OCI-LY7 (cell line): Measurements from ENCODE around the gene TAF9B. TPM values are rescaled to one million over a fixed set of nuclear protein-coding genes. Genes with fewer than 3 reads are reported as not detected.

Source experiments
- BruUV-seq: library from RNA; stranded (reverse); fragments of 400-500 nt; replicated peaks from 2 replicates; lab custom pipeline; 2021; lab: Mats Ljungman, UMichigan
- CTCF ChIA-PET: fragments of 300-600 bp; sonication (Branson Sonifier 250); formaldehyde crosslinking; loops from one replicate; lab custom pipeline; 2022; ENCODE audit warnings: antibody characterized with exemption; ENCODE audit not compliant: unreplicated experiment; lab: Charles Lee
- POLR2A ChIA-PET: fragments of 300-600 bp; sonication (Branson Sonifier 250); formaldehyde crosslinking; loops from one replicate; lab custom pipeline; 2022; ENCODE audit warnings: antibody characterized with exemption; lab: Charles Lee
- DNase-seq: peaks from one replicate; pipeline ENCODE4 v3.0.0-alpha.2; 2015; ENCODE audit warnings: low spot score
- H2AFZ ChIP-seq: fragments of 200-600 bp; sonication (generic), shearing (Covaris generic); 2 replicates; pipeline ENCODE4 v1.6.1; 2014; ENCODE audit warnings: mild to moderate bottlenecking, antibody characterized with exemption, low read length, moderate library complexity
- H3K27ac ChIP-seq: fragments of 200-600 bp; sonication (generic); 2 replicates; pipeline ENCODE4 v1.5.1; 2014; ENCODE audit warnings: mixed run types, low read depth, mild to moderate bottlenecking, moderate library complexity, low read length, inconsistent platforms; ENCODE audit not compliant: poor library complexity, severe bottlenecking
- H3K36me3 ChIP-seq: fragments of 200-600 bp; sonication (generic); 2 replicates; pipeline ENCODE4 v1.6.1; 2014; ENCODE audit warnings: mild to moderate bottlenecking, antibody characterized with exemption, low read length, moderate library complexity, mixed read lengths; ENCODE audit not compliant: insufficient read depth
- H3K4me1 ChIP-seq: fragments of 200-600 bp; sonication (generic); 2 replicates; pipeline ENCODE4 v1.5.1; 2014; ENCODE audit warnings: mild to moderate bottlenecking, low read length; ENCODE audit not compliant: insufficient read depth, poor library complexity, severe bottlenecking
- H3K4me2 ChIP-seq: fragments of 200-600 bp; sonication (generic); 2 replicates; pipeline ENCODE4 v1.6.1; 2014; ENCODE audit warnings: mild to moderate bottlenecking, low read length
- H3K4me3 ChIP-seq: fragments of 200-600 bp; sonication (generic); 2 replicates; pipeline ENCODE4 v1.5.1; 2014; ENCODE audit warnings: mild to moderate bottlenecking, low read depth, low read length; ENCODE audit not compliant: poor library complexity, severe bottlenecking
- H3K79me2 ChIP-seq: fragments of 200-600 bp; sonication (generic); 2 replicates; pipeline ENCODE4 v1.6.1; 2016; ENCODE audit warnings: low read depth, mild to moderate bottlenecking, low read length, moderate library complexity, mixed read lengths; ENCODE audit not compliant: insufficient read depth
- H3K9me2 ChIP-seq: fragments of 200-600 bp; sonication (generic); 2 replicates; pipeline ENCODE4 v1.6.1; 2016; ENCODE audit warnings: mild to moderate bottlenecking, low read length, mixed read lengths; ENCODE audit not compliant: insufficient read depth
- H3K9me3 ChIP-seq: fragments of 200-600 bp; sonication (generic); 2 replicates; pipeline ENCODE4 v1.6.1; 2014; ENCODE audit warnings: mild to moderate bottlenecking, mixed run types, low read length, mixed read lengths
- H4K20me1 ChIP-seq: fragments of 200-600 bp; sonication (generic); 2 replicates; pipeline ENCODE4 v1.6.1; 2014; ENCODE audit warnings: mild to moderate bottlenecking, antibody characterized with exemption, low read length, moderate library complexity, mixed read lengths; ENCODE audit not compliant: insufficient read depth
- EZH2phosphoT487 ChIP-seq: fragments of 200-600 bp; sonication (generic); IDR thresholded peaks from 2 replicates; pipeline ENCODE4 v1.6.1; 2018; ENCODE audit warnings: low read depth, borderline replicate concordance, mild to moderate bottlenecking, mixed run types, antibody characterized with exemption, low read length, moderate library complexity, mixed read lengths
- intact Hi-C: fragments of 100-400 bp; cut with micrococcal nuclease; formaldehyde crosslinking; loops from one replicate; pipeline ENCODE4 v1.10.0; 2022; ENCODE audit not compliant: unreplicated experiment
- total RNA-seq, 2 experiments: library from RNA; depleted of rRNA in 1 of 2; stranded (reverse); fragments of >200 nt in 1 of 2; shearing (Covaris generic) in 1 of 2; gene quantifications; 2 replicates each; pipeline ENCODE4 v1.2.3, GENCODE V29; 2014 to 2022
- TF ChIP-seq, protein P1 (sequence below): fragments of 200-600 bp; sonication (generic); conservative IDR thresholded peaks from 2 replicates; pipeline ENCODE4 v1.5.1; 2014; ENCODE audit warnings: mild to moderate bottlenecking, antibody characterized with exemption, low read length, moderate library complexity, mixed read lengths

The TAF9B gene
- total RNA-seq, 2 experiments from 2014 or later, result 0.93 to 2.4 TPM

DNA sequence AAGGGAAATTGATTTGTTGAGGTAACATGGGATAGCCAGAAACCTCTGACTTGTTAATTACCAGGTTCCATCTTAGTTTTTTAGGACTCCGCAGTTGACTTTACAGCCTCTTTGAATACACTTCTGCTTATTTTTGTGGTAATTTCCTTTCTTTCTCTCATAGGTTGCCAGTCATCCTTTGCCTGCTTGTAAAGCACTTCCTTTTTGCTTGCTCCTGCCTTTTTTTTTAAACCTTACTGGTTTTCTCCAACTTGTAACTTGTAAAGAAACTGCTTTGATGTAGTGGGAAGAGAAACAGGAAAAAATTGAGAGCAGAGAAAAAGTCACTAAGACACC, 32.8 kb downstream of the TAF9B start:
- intact Hi-C loops, result loop anchor here (10.0 kb wide), 2 partner anchors 218 to 1038 kb away; partner anchors contain the start of genes CYSLTR1 and GPR174
- H4K20me1 ChIP-seq, result peaks cover 51% of the 10 kb centered on the region
- H3K4me1 ChIP-seq, result peaks cover 54% of the 10 kb centered on the region
- no peak overlapping the region for H2AFZ ChIP-seq
- BruUV-seq, result no TSS peak
- no peak overlapping the region for H3K27ac ChIP-seq
- CTCF ChIA-PET, result no interaction called here
- H3K36me3 ChIP-seq, result peaks cover 66% of the 10 kb centered on the region
- H3K4me2 ChIP-seq, result peak overlapping the region; percentile 98
- DNase-seq, result no peak
- H3K79me2 ChIP-seq, result peaks cover 75% of the 10 kb centered on the region
- peak overlapping the region; percentile 100 for H3K4me3 ChIP-seq
- TF ChIP-seq EZH2phosphoT487, result no peak
- TF ChIP-seq, protein P1, sequence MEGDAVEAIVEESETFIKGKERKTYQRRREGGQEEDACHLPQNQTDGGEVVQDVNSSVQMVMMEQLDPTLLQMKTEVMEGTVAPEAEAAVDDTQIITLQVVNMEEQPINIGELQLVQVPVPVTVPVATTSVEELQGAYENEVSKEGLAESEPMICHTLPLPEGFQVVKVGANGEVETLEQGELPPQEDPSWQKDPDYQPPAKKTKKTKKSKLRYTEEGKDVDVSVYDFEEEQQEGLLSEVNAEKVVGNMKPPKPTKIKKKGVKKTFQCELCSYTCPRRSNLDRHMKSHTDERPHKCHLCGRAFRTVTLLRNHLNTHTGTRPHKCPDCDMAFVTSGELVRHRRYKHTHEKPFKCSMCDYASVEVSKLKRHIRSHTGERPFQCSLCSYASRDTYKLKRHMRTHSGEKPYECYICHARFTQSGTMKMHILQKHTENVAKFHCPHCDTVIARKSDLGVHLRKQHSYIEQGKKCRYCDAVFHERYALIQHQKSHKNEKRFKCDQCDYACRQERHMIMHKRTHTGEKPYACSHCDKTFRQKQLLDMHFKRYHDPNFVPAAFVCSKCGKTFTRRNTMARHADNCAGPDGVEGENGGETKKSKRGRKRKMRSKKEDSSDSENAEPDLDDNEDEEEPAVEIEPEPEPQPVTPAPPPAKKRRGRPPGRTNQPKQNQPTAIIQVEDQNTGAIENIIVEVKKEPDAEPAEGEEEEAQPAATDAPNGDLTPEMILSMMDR, result no peak
- POLR2A ChIA-PET, result no interaction called here
- H3K9me3 ChIP-seq, result 0 out of 2 replicates have a peak, but pooled peaks cover 3% of the 10 kb centered on the region
- no peaks in the 10 kb centered on the region for H3K9me2 ChIP-seq

DNA sequence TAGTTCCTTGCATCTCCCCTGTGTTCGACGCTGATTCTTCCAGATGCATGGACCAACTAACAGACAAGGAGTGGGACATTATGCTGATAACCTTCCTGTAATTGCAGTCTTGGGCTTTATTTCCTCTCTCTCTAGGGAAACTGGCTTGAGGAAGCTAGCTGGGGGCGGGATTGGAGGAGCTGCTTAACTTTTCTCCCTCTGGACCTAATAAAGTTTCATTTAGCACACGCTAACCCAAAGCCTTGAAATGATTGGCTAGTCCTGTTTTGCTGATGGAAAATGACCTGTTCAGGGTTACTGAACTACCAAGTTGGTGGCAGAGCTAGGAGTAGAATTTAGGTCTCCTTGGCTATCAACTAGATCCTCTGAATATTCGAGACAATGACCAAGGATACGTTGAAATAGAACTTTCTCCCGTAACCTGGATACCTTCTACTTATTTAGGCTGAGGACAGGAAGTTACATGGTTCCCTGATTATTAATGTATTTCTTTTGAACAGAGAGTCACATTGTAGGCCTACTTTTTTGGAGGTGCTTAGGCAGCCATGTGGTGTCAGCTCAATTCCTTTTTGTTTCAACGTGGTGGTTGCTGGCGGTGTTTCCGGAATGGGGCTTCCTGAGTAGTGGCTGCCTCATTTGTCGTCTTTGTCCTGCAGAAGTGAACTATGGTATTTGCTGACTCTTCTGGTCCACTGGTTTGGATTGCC, 33.4 kb downstream of the TAF9B start:
- TF ChIP-seq EZH2phosphoT487, result no peak
- TF ChIP-seq, protein P1, result no peak
- Histone ChIP-seq H3K4me2 (peak overlapping the region; percentile 98), H3K9me3 (0 out of 2 replicates have a peak, but pooled peaks cover 3% of the 10 kb centered on the region), H3K4me1 (peaks cover 55% of the 10 kb centered on the region), H3K27ac (no peak overlapping the region), H3K79me2 (peaks cover 70% of the 10 kb centered on the region), H2AFZ (no peak overlapping the region), H3K9me2 (no peaks in the 10 kb centered on the region), H4K20me1 (peaks cover 48% of the 10 kb centered on the region), H3K36me3 (peaks cover 61% of the 10 kb centered on the region), H3K4me3 (peak overlapping the region; percentile 100)
- intact Hi-C loops, result loop anchor here (10.0 kb wide), 2 partner anchors 219 to 1039 kb away; partner anchors contain the start of genes CYSLTR1 and GPR174
- POLR2A ChIA-PET, result no interaction called here
- CTCF ChIA-PET, result no interaction called here
- BruUV-seq, result no TSS peak
- DNase-seq, result no peak
